Nucleus accumbens (tissue), 56 donors: Measurements from ENCODE around the gene TTC7B.
"Not testable (repeated sequence)": the region's sequence is repeated elsewhere in the genome, so short reads cannot be mapped to it uniquely, and the experiment has no call there.

Experiments used
- DNase-seq, 56 donors: peaks; one replicate each; lab custom pipeline; 2025; lab: John Stamatoyannopoulos, UW

The TTC7B gene

DNA sequence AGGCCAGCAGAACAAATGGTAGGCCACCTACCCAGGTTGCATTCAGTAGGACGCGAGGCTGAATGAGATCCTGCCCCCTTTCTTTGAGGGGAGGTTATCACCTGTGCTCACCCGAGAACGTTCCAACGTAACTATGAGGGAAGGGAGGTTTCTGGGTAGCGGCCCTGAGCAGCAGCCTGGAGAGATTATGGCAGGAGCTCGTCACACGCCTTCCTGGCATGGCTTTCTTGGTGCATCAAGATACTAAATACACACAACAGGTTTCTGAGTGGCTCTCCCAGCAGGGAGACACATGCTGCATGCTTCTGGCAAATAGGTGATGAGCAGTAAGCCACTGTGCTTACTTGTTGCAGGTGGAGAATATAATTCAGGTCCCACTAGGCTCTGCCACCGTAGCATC lies 271.7 kb downstream of the TTC7B start:
- DNase-seq = no peak

DNA sequence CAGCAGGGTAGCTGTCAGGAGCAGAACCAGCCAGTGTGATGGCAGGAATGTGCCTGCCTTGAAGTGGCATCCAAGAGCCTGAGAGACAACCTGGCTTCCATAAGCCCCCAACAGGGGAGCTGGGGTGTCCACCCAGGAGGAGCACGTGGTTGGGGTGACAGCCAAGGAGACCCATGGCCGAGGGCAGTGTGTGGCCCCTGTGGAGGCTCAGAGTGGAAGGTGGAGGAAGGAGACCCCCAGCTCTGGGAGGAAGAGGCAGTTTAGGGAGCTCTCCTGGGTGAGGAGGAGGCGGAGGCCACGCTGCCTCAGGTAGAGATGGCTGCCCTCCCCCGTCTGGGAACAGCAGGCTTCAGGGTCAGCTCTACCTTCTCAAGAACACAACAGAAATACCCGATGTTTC lies 272.4 kb downstream of the TTC7B start:
- no peak for DNase-seq

DNA sequence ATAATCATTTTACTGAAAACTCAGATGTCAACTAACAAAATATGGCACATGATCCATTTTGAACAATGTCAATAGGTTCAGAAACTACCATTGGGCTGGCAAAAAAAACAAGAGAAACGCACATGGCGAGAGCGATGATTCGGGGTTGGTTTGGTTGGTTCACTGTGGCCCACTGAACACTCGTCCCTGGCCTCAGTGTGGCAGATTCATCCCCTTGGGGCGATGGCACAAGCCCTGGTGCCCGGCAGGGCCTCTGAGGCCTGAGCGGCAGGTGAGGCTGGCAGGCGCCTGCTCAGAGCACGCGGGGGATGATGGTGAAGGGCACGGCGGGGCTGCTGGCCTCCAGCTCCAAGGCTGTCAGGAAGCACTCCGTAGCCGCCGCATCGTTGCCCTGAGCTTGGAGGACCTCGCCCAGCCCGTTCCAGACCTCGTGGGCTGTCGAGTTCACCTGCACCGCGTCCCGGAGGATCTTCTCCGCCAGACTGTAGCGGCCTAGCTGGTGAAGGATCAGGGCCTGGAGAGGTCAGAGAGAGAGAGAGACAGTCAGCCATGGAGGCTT lies 275.1 kb downstream of the TTC7B start:
- DNase-seq = no peak

DNA sequence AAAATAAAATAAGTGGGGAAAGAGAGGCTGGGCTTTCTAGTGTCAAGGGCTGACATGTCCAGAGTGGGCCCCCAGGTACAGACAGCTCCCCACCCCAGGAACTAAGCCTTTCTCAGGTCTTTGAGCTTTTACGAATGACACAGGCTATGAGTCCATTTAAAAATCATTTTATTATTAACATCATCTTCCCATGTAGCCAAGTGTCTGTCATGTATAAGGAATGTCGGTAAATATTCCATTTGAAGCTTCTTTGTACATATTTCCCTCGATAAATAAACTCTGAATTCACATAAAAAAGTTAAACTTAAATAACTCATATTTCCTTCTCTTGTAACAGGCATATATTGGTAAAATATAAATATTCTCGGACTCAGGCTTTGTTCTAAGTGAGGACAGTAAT lies 275.8 kb downstream of the TTC7B start:
- no peak for DNase-seq

DNA sequence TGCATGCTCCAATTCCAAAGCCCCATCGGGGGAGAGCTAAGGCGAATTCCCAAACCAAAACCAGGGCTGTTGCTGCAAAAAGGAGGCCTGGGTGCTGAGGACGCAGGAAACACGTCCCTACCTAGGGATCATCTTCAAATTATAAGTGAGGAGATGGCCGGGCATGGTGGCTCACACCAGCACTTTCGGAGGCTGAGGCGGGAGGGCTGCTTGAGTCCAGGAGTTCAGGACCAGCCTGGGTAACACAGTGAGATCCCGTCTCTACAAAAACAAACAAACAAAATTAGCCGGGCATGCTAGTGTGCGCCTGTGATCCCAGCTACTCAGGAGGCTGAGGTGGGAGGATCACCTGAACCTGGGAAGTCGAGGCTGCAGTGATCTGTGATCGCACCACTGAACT lies 276.2 kb downstream of the TTC7B start:
- DNase-seq = no peak

DNA sequence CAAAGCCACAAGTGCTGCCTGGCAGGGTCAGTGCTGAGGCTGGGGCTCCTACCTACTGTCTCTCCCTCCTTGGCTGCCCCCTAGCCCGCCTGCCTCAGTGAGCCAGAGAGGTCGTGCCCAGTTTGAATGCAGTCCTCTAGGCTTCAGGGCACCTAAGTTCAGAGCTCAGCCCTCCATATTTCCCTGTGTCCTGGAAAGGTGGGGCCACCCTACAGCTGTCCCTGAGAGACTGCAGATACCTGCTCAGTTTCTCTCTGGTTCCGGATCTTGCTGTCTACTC lies 276.8 kb downstream of the TTC7B start:
- no peak for DNase-seq

DNA sequence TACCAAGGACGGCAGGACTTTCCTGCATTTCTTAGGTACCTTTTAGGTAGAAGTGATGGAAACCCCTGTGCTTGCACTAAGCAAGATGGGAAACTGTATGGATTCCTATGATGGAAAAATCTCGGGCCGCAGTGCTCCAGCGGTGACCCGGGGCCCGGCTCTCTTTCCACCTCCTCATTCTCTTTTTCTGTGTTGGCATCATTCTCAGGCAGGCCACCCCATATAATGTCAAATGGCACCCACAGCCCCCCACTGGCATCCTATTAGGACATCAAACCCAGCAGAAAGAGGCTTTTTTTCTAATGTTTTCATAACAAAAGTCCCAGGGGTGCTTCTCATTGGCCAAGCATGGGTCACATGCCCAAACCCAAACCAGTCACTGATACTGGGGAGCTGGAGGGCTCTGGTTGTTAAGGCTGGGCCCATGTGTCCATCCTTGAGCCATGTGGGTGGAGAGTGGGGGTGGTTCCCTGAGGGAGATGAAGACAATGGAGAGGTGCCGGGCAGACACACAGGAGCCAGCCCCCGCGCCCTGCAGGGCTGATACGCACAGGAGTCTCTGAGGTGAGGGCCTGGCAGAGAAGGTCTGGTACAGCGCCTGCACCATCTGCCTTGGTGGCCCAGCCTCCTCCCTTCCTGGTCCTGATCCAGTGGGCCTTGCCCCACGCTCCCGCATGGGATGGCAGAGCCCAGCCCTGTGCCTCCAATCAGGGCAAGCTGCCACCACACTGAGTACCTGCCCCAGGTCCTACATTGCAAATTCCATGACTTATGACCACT lies 277.3 kb downstream of the TTC7B start:
- no peak for DNase-seq

DNA sequence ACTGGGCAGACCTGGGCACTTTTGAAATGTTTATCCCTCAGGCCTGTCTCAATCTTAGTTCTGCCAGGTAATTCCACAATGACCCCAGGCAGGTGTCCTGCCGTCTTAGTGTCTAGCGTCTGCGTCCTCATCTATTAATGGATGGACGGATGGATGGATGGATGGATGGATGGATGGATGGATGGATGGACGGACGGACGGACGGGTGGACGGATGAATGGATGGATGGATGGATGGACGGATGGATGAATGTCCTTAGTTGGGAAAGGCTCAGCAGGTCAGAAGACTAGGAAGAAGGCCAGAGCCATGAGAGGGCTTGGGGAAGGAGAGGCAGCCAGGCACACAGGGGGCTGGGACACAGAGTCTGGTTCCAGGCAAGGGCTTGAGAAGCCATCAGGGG lies 278.1 kb downstream of the TTC7B start:
- no peak for DNase-seq

DNA sequence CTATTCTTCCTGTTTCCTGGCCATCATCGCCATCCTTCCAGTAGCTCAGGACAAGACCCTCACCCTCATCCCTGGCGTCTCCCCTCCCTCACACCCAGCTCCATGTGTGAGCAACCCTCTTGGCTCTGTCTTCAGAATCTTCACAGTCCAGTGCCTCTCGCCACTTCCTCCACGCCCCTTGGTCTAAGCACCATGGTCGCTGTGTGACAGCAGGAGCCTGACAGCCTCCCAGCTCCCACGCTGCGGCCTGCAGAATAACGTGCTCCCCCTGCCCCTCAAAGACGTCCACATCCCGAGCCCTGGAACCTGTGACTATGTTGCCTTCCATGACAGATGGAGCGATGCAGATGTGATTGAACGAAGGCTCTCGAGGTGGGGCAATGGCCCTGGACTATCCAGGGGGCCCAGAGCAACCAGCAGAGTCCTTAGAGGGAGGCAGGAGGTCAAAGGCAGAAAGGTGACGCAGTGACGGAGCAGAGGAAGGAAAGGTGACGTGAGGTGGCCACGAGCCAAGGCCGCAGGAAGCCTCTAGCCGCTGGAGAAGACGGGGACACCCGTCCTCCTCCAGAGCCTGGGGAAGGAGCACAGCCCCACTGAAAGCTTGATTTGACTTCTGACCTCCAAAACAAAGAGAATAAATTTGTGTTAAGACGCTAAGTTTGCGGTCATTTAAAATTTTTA lies 279.6 kb downstream of the TTC7B start:
- no peak for DNase-seq

DNA sequence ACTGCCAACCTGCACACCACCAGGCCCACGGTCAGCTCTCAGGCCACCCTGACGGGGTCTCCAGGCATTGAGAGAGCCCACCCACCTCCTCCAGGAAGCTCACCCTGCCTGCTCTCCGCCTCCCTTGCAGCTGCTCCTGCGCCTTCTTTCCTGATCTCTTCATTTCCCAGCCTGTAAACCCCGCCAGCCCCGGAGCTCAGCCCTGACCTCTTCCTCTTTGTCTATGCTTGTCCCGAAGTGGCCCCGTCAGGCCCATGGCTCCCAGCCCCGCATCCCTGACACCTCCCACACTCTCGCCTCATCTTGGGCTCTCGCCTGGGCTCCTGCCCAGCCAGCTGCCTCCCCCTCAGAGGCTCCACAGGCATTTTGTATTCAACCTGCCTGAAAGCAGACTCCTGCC lies 280.1 kb downstream of the TTC7B start:
- peak in 21 of 56 donors; percentile 19 to 67 (median 40) for DNase-seq

DNA sequence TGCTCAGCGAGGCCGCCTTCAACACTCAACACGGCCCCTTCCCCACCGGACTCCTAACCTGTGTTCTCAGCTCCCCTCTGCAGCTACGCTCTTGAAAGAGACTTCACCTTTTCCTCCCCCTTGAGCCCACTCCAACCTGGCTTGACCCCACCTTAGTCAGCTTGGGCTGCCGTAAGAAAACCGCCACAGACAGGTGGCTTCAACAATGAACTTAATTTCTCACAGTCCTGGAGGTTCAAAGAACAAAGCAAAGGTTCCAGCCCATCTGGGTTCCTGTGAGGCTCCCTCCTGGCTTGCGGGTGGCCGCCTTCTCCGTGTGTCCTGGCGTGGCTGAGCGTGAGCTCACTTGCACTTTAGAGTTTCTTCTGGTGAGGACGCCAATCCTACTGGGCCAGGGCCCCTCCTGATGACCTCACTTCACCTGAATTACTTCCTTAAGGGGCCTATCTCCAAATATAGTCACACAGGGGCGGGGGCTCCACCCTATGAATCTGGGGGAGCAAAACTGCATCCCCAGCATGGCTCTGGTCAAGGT lies 280.6 kb downstream of the TTC7B start:
- no peak for DNase-seq

DNA sequence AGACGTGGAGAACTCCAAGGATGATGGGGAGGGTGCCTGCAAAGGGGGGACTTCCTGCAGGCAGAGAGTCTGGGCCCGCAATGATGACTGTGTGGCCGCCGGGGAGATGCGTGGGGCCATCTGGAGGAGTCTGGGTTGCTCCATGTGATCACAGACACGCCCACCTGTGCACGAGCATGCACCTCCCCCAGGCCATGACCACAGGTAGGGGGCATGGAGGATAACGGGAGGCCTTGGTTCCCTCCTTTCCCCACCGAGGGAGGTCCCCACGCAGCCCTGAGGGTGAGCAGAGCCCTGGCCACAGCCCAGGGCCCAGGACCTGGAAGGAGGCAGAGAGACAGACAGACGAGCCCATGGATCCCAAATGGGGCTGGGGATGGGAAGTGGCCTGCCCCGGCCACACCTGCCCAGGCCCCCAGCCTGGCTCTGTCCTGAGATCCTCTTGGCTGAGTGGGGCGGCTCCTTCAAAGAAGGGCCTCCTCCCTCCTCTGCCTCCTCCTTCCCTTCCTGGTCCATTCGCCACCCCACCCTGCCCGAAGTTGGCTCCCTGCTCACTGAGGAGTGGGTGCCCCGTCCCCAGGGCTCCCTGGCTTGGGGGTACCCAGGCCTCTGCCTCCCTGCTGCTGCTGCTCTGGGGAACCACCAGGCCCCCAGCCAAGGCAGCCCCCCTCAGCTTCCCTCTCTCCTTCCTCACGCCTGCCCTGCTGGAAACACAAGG lies 281.2 kb downstream of the TTC7B start:
- DNase-seq = no peak

DNA sequence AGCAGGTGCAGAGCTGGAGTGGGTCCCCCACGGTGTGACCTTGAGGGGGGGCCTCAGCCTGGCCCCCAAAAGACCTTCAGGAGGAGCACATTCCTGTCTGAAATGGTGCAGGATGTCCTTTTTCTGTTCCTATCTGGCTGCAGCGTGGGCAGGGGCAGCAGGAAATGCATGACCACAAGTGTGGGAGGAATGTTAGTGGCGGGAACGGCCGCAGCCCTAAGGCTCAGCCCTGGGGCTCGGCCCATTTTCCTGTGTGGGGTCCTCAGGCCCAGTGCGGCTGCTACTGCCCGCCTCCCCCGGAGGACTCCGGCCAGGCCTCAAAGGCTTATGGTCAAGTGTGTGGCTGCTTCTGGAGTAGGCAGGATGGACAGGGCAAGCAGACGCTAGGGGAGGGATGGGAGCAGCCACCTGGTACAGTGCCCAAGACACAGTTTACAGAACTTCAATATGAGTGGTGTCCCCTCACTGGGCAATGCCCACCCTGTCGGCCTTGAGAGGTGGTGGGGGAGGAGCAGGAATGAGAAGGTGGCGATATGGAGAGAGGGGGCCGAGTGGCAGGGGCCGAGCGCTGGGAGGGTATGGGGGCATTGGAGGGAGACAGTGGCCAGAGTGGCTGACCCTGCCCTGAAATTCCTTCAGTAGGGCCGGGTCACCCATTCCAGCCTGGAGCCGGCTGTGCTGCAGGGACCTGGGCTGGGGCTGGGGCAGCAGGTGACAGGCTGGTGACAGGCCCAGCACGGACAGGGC lies 282.0 kb downstream of the TTC7B start:
- DNase-seq = no peak

DNA sequence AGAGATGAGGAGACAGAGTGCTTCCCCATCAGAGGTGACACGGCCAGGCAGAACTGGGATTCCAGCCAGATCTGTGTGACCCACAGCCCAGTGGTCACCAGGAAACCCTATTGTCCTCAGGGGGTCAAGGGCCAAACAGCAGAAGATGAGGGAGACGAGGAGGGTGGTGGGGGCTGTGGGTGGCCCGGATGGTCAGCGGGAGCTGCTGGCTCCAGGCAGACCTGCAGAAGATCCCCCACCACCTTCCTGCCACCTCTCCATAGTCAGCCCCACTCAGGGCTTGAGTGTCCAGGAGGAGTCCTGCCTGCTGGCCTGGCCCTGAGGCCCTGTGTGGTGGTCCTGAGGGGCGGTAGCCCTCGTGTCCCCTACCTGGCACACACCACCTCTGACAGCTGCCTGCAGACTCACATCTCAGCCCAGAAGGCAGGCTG lies 282.6 kb downstream of the TTC7B start:
- DNase-seq = no peak

DNA sequence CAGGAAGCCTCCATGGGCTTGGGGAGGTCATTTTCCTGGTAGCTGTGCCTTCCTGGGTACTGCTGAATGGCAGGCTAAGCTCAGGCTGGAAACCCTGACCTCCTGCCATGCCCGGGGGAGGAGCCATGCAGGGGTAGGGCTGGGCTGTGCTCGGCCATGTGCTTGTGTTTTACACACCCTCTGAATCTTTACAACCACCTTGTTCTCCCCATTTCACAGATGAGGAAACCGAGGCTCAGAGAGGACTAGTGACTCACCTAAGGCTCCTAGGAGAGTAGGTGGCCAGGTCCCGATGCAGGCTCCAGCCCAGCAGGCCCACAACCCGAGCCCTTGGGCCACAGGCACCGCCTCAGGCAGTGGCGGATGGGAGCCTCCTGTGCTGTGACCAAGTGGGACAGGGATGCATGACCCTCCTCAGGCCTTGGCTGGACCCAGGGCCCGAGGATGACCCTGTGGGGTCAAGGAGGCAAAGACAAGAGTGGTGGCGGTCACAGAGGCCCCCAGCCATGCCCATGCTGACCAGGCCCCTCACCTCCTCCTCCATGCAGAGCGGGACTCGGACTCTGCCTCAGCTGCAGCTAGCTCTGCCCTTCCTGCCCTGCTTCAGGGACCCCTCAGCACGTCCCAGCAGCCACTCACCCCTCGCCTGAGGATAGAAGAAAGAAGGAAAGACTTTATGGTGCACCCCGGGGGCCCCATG lies 283.3 kb downstream of the TTC7B start:
- DNase-seq = no peak

DNA sequence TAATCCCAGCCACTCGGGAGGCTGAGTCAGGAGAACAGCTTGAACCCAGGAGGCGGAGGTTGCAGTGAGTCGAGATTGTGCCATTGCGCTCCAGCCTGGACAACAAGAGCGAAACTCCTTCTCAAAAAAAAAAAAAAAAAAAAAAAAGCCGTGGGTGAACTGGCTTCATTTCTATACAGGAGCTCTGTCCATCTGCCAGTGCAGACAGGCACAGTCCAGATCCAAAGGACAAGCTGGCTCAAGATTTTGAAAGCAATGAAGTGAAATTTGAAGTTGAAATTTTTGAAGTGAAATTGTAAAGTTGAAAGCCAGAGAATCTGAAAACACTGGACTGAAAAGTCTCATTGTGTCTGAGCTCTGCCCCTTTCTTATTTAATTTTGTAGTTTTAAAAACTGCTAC lies 284.7 kb downstream of the TTC7B start:
- DNase-seq = no peak

DNA sequence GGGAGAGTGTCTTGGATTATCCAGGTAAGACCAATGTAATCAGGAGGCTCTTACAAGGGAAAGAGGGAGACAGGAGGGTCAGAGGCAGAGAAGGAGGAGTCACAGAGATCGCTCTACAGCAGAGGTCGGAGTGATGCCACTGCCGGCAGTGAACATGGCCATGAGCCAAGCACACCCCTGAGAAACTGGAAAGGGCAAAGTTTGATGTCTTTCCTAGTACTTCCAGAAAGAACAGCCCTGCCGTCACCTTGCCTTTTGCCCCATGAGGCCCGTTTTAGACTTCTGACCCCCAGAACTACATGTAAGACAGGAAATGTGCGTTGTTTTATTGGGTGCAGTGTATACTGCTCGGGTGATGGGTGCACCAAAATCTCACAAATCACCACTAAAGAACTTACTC lies 285.7 kb downstream of the TTC7B start:
- DNase-seq = no peak

DNA sequence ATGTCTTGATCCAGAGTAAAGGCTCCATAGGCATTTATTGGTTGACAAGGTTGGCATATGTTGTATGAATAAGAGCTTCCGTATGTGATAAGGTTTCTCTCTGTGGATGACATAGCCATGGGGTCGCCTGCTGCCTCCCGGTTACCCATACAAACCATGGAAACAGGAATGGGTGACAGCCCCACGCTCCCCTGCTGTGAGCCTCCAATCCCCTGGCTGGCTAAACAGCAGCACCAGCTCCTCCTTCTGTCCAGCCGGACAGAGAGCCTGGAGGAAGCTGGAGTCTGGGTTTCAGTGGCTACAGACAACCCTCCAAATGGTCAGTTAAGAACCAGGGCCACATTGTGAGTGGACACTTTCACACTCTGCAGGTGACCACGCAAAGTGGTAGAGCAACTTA lies 288.3 kb downstream of the TTC7B start:
- no peak for DNase-seq

DNA sequence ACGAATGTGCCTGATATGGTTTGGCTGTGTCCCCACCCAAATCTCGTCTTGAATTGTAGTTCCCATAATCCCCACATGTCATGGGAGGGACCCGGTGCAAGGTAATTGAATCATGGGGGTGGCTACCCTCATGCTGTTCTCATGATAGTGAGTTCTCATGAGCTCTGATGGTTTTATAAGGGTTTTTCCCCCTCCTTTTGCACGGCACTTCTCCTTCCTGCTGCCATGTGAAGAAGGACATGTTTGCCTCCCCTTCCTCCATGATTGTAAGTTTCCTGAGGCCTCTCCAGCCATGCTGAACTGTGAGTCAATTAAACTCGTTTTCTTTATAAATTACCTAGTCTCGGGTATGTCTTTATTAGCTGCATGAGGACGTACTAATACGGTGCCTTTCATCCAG lies 289.7 kb downstream of the TTC7B start:
- DNase-seq = not testable (repeated sequence)
